Gastroesophageal sphincter (tissue), 4 donors: ENCODE measurements around the gene GRID2. TPM values are rescaled to one million over a fixed set of nuclear protein-coding genes. Genes with fewer than 3 reads are reported as not detected.

Source experiments
- ATAC-seq: fragments of 150-250 bp; one replicate; pipeline ENCODE4 v1.9.1; 2016; ENCODE audit warnings: mild to moderate bottlenecking, moderate library complexity
- H3K27ac ChIP-seq, 4 donors: fragments of 200-600 bp; sonication (generic) in 3 of 4; 1 replicate in 3 of 4; 2 replicates in 1 of 4; pipeline ENCODE4 v1.5.1; 2016 to 2019
- H3K27me3 ChIP-seq: fragments of 200-600 bp; sonication (generic); one replicate; pipeline ENCODE4 v1.5.1; 2019
- H3K36me3 ChIP-seq, 2 donors: fragments of 200-600 bp; sonication (generic); one replicate each; pipeline ENCODE4 v1.5.1; 2019; ENCODE audit warnings: control low read depth in 1 of 2
- H3K4me1 ChIP-seq, 3 donors: fragments of 200-600 bp; sonication (generic); 1 replicate in 2 of 3; 2 replicates in 1 of 3; pipeline ENCODE4 v1.5.1; 2016 to 2019; ENCODE audit warnings: control low read depth in 2 of 3
- H3K4me3 ChIP-seq, 2 donors: fragments of 200-600 bp; sonication (generic); one replicate each; pipeline ENCODE4 v1.5.1; 2019; ENCODE audit warnings: mild to moderate bottlenecking in 1 of 2, moderate library complexity in 1 of 2
- H3K9me3 ChIP-seq, 3 donors: fragments of 200-600 bp; sonication (generic); one replicate each; pipeline ENCODE4 v1.5.1; 2017 to 2019; ENCODE audit warnings: control low read depth in 2 of 3
- CTCF ChIP-seq, 4 experiments: fragments of 200-600 bp in 2 of 4; fragments of 450-650 bp in 2 of 4; sonication (generic) in 1 of 4; IDR thresholded peaks; one replicate each; pipeline ENCODE4 v1.5.1; 2017 to 2019; ENCODE audit warnings: antibody characterized with exemption in 4 of 4, mild to moderate bottlenecking in 2 of 4, moderate library complexity in 2 of 4
- EP300 ChIP-seq: sonication (generic); formaldehyde crosslinking; IDR thresholded peaks from one replicate; pipeline ENCODE4 v1.6.1; 2017; ENCODE audit warnings: antibody characterized with exemption, mild to moderate bottlenecking
- POLR2A ChIP-seq, 2 donors: fragments of 450-650 bp; IDR thresholded peaks; one replicate each; pipeline ENCODE4 v1.6.1; 2017; ENCODE audit warnings: antibody characterized with exemption in 2 of 2, mild to moderate bottlenecking in 2 of 2, moderate library complexity in 1 of 2
- POLR2AphosphoS5 ChIP-seq: sonication (generic); formaldehyde crosslinking; IDR thresholded peaks from one replicate; pipeline ENCODE4 v1.6.1; 2017; ENCODE audit warnings: antibody characterized with exemption
- WGBS, 2 donors: methylation state at CpG; one replicate each; pipeline ENCODE4 v1.1.5; 2018; ENCODE audit warnings: low coverage in 1 of 2; 5-methylcytosine and 5-hydroxymethylcytosine counted together
- total RNA-seq, 4 donors: library from RNA; depleted of rRNA; stranded (reverse); fragments of >200 nt; gene quantifications; one replicate each; pipeline ENCODE4 v1.1.0, GENCODE V29; 2016

The GRID2 gene
- total RNA-seq, 4 donors from 2014 or later: 0.81 TPM; not detected in 3

- Histone ChIP-seq H3K4me3 (no peak overlapping the region), H3K9me3 (no peaks in the 10 kb centered on the region), H3K27ac (no peak overlapping the region), H3K36me3 (no peaks in the 10 kb centered on the region), H3K4me1 (no peaks in the 10 kb centered on the region), H3K27me3 (no peaks in the 10 kb centered on the region)
- TF ChIP-seq POLR2A (IDR thresholded peaks at IDR 0.05) (no peak), POLR2AphosphoS5 (no peak), EP300 (no peak), CTCF (IDR thresholded peaks at IDR 0.05) (no peak)
- ATAC-seq: no peak
These were observed 768.5 kb downstream of the GRID2 start for GRCh38 chr4:93072292-93072691.

- TF ChIP-seq CTCF (IDR thresholded peaks at IDR 0.05) (no peak), EP300 (no peak), POLR2AphosphoS5 (no peak), POLR2A (IDR thresholded peaks at IDR 0.05) (no peak)
- whole genome bisulfite sequencing, 2 donors: 53 to 69% methylated on average over 2 of the region's 2 CpGs
- ATAC-seq: no peak
- Histone ChIP-seq H3K27me3 (no peaks in the 10 kb centered on the region), H3K9me3 (no peaks in the 10 kb centered on the region), H3K4me1 (no peaks in the 10 kb centered on the region), H3K27ac (no peak overlapping the region), H3K4me3 (no peak overlapping the region), H3K36me3 (no peaks in the 10 kb centered on the region)
These were observed 776.5 kb downstream of the GRID2 start for GRCh38 chr4:93080316-93080715.

GRCh38 chr4:93084599-93085305 lies 781.0 kb downstream of the GRID2 start:
- WGBS, 2 donors: 67 to 76% methylated on average over 5 to 8 of the region's 10 CpGs
- Histone ChIP-seq H3K27me3 (no peaks in the 10 kb centered on the region), H3K27ac (no peak overlapping the region), H3K4me1 (no peaks in the 10 kb centered on the region), H3K4me3 (no peak overlapping the region), H3K9me3 (no peaks in the 10 kb centered on the region), H3K36me3 (no peaks in the 10 kb centered on the region)
- no peak for TF ChIP-seq POLR2A (IDR thresholded peaks at IDR 0.05)
- no peak for TF ChIP-seq EP300
- no peak for TF ChIP-seq POLR2AphosphoS5
- TF ChIP-seq CTCF (IDR thresholded peaks at IDR 0.05): no peak
- ATAC-seq: no peak

GRCh38 chr4:93086356-93086755 lies 782.6 kb downstream of the GRID2 start:
- H3K36me3 ChIP-seq: no peaks in the 10 kb centered on the region
- WGBS, 2 donors: 59 to 64% methylated on average over 4 of the region's 4 CpGs
- ATAC-seq: no peak
- H3K9me3 ChIP-seq: no peaks in the 10 kb centered on the region
- no peak overlapping the region for H3K4me3 ChIP-seq
- H3K27me3 ChIP-seq: no peaks in the 10 kb centered on the region
- H3K27ac ChIP-seq: no peak overlapping the region
- H3K4me1 ChIP-seq: no peaks in the 10 kb centered on the region
- TF ChIP-seq POLR2AphosphoS5 (no peak), POLR2A (IDR thresholded peaks at IDR 0.05) (no peak), EP300 (no peak), CTCF (IDR thresholded peaks at IDR 0.05) (no peak)

GRCh38 chr4:93092765-93093164 lies 789.0 kb downstream of the GRID2 start:
- Histone ChIP-seq H3K27ac (no peak overlapping the region), H3K9me3 (no peaks in the 10 kb centered on the region), H3K4me1 (no peaks in the 10 kb centered on the region), H3K36me3 (no peaks in the 10 kb centered on the region), H3K27me3 (no peaks in the 10 kb centered on the region), H3K4me3 (no peak overlapping the region)
- TF ChIP-seq POLR2AphosphoS5 (no peak), CTCF (IDR thresholded peaks at IDR 0.05) (no peak), POLR2A (IDR thresholded peaks at IDR 0.05) (no peak), EP300 (no peak)
- ATAC-seq: no peak
- 67 to 100% methylated on average over 1 to 2 of the region's 2 CpGs for WGBS, 2 donors
